Adrenal gland (tissue), 5 donors: ENCODE measurements around the gene TSPYL2.

Source experiments
- CTCF ChIP-seq, 6 experiments: fragments of 450-650 bp in 4 of 6; fragments of 200-600 bp in 2 of 6; sonication (generic) in 1 of 6; IDR thresholded peaks; 1 replicate in 5 of 6; 2 replicates in 1 of 6; pipeline versions ENCODE4 v1.5.1 to v1.8.0; 2016 to 2021; ENCODE audit warnings: antibody characterized with exemption in 6 of 6, mild to moderate bottlenecking in 2 of 6, moderate library complexity in 1 of 6
- POLR2A ChIP-seq, 2 donors: fragments of 450-650 bp; IDR thresholded peaks; one replicate each; pipeline ENCODE4 v1.6.1; 2017; ENCODE audit warnings: antibody characterized with exemption in 2 of 2, mild to moderate bottlenecking in 2 of 2, moderate library complexity in 1 of 2
- donor health status: DM: no; HTN: no; CAD: no.

DNA sequence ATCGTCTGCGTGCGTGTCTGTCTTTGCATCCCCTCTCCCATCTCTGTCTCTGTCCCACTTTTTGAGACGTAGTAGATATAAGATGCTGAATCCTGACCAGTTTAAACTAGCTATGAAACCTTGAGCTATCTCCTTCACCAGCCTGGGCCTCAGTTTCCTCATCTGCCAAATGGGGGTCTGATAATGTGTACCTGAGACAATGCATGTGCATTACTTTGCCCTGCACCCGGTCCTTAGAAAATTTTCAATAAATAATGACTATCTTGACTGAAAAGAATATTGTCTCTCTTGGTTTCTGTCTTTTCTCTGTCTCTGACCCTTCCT lies 12.4 kb downstream of the TSPYL2 start:
- TF ChIP-seq CTCF (IDR thresholded peaks at IDR 0.05) (no peak), POLR2A (IDR thresholded peaks at IDR 0.05) (no peak)
